GM12872 (cell line): Measurements from ENCODE around the gene ELK3.

ENCODE experiments used
- TF ChIP-seq, protein P1 (sequence below): IDR thresholded peaks from 3 replicates; pipeline ENCODE4 v1.5.1; 2011; ENCODE audit warnings: low read depth, mild to moderate bottlenecking, low read length, moderate library complexity; ENCODE audit not compliant: insufficient read depth

Gene ELK3

DNA sequence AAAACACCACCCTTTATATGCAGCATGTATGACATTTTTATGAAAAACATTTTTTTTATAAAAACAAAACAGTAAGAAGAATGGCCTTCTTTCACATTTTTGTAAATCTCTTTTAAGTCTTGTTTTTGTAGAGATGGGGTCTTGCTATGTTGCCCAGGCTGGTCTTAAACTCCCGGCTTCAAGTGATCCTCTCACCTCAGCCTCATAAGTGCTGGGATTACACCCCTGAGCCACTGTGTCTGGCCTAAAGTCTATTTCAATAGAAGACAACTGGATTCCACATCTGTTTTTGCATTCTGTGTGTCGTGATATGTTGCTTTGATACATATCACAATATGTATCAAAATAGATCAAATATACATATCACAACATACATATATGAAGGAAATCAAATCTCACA lies 98.9 kb downstream of the ELK3 start:
- TF ChIP-seq, protein P1, sequence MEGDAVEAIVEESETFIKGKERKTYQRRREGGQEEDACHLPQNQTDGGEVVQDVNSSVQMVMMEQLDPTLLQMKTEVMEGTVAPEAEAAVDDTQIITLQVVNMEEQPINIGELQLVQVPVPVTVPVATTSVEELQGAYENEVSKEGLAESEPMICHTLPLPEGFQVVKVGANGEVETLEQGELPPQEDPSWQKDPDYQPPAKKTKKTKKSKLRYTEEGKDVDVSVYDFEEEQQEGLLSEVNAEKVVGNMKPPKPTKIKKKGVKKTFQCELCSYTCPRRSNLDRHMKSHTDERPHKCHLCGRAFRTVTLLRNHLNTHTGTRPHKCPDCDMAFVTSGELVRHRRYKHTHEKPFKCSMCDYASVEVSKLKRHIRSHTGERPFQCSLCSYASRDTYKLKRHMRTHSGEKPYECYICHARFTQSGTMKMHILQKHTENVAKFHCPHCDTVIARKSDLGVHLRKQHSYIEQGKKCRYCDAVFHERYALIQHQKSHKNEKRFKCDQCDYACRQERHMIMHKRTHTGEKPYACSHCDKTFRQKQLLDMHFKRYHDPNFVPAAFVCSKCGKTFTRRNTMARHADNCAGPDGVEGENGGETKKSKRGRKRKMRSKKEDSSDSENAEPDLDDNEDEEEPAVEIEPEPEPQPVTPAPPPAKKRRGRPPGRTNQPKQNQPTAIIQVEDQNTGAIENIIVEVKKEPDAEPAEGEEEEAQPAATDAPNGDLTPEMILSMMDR = no peak

DNA sequence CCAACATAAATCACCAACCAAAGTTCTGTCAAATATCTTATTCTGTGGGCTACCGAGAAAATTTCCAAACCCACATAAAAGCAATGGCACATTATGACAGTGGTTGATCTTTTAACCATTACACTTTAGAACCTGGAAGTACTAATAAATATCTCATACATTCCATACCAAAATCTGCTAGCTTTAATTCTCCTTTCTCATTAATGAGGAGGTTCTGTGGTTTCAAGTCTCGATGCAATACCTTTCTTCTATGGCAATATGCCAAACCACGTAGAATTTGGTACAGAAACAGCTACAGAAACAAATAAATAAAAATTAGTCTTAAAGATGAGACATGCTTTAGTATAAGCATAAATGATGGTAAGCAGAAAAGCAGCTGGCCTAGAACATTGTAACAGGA lies 100.7 kb downstream of the ELK3 start:
- TF ChIP-seq, protein P1 = no peak

DNA sequence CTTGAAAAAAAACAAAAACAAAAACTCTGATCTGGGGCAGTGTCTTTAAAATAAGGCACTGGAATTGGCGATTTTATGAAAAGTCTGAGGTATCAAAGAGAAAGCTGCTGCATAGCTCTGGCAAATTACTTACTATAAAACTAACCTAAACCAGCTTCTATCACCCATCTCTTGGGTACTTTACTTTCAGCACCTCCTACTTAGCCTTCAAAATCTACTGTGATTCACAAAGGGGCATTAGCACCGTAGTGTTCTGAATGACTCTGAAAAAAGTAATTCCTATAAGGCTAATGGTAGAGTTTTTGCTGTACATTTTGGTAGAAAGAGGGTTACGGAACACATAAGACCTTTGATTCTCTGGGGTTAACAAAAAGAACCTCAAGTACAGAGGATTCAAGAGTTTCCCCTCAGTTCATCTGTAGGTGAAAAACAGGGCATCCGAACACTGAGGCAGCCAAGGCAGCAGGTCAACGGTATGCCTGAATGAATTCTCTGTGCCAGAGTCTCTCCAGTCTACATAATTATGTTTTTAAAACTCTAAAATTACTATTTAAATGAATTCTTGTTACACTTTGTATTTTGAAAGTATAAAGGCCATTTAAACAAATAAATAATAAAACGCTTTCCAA lies 101.5 kb downstream of the ELK3 start:
- TF ChIP-seq, protein P1 = no peak

DNA sequence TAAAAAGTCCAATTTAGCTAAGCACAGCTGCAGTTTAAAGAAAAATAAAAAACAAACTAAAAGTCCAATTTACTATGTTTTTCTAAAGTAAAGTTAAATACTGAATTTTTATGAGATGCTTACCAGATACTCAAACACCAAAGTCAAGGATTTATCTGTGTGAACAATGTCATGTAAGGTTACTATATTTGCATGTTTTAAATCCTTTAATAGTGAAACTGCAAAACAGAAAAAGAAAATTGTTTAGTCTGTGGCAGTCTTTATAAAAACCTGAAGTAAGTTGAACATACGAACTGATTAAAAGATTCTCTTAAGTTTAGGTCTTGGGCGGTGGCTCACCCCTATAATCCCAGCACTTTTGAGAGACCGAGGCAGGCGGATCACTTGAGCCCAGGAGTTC lies 103.3 kb downstream of the ELK3 start:
- TF ChIP-seq, protein P1 = no peak

DNA sequence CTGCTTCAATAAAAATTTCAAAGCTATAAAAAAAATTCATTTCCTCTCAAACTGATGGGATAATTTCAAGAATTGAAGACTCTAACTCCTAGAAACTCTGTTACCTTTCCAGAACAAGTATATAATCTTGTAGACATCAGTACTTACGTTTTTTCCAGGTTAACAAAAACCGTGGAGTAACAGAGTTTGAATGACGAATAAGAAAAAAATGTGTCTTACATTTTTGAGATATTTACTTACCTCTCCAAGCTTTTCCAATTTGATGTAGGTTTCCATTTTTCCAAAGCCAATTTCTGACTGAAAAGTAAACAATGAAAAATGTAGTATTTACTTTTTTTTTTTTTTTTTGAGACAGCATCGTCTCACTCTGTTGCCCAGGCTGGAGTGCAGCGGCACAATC lies 105.9 kb downstream of the ELK3 start:
- TF ChIP-seq, protein P1 = no peak

DNA sequence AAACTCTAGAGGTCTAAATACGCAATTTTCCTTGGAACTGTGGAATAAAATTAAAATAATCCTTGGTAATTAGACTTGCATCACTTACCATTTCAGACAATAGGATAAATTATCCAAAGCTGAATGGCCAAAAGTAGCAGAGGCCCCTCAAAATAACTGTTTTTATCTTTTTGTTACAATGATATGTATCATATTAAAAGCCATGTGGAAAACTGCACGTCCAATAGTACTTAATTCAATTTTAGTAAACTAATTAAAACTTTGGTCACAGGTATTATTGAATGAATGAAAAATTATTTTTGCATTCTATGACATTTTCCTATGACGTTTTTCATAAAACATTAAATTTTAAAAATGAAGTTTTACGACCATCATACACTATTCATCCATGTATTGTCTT lies 107.6 kb downstream of the ELK3 start:
- TF ChIP-seq, protein P1 = no peak

DNA sequence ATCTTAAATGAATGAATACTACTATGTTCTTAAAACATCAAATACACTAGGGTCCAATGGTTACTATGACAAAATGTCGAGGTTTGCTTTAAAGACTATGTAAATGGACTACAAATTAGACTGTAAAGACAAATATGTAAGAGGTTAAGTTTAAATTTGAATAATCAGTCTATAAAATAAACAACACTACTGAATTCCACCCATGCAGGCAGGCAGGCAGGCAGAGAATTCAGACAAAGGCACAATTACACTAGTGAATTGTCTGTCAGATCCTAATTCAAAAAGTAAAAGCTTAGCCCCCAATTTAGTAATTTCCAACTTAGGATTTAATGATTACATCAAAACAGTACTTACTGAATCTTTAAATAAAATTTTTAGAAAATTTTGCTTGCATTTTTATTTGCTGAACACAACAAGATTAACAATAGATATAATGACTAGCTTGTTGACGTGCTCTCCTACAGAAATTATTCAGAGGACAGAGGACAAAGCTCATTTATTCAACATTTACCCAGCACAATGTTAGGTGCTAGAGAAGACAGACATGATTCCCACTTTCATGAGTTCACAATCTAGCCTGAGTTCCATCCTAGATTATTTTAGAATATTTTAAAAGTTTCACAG lies 108.6 kb downstream of the ELK3 start:
- TF ChIP-seq, protein P1 = no peak
